HepG2 (cell line): Measurements from ENCODE around the gene OR10A6. TPM values are rescaled to one million over a fixed set of nuclear protein-coding genes. Genes with fewer than 3 reads are reported as not detected.

ENCODE experiments used
- ATAC-seq: fragments of 200-7000 bp; cut with Tn5 transposase; 3 replicates; pipeline ENCODE4 v1.9.1; 2020; ENCODE audit warnings: mild to moderate bottlenecking, moderate library complexity
- BruUV-seq: library from RNA; stranded (reverse); fragments of 400-500 nt; replicated peaks from 2 replicates; lab custom pipeline; 2021; lab: Mats Ljungman, UMichigan
- CTCF ChIA-PET: fragments of 300-600 bp; formaldehyde crosslinking; extraction: SDS; loops from one replicate; lab custom pipeline; 2021; ENCODE audit warnings: low total read pairs, inconsistent platforms, low intra/inter-chr PET ratio; lab: Yijun Ruan, JAX
- POLR2A ChIA-PET: fragments of 350-600 bp; sonication (Branson Sonifier 250); formaldehyde crosslinking; loops from one replicate; lab custom pipeline; 2020; ENCODE audit warnings: antibody characterized with exemption, inconsistent platforms; lab: Yijun Ruan, JAX
- DNase-seq: peaks from one replicate; pipeline ENCODE4 v3.0.0-alpha.2; 2015; ENCODE audit warnings: low spot score
- FAIRE-seq: peaks from 3 replicates; lab custom pipeline; 2011; peaks lifted over from hg19 to GRCh38; lab: Jason Lieb, UNC
- H2AFZ ChIP-seq: one replicate; pipeline ENCODE4 v1.6.1; 2011; ENCODE audit warnings: low read length, inconsistent platforms
- H3K27ac ChIP-seq: fragments of 300-600 bp; 3 replicates; pipeline ENCODE4 v1.8.0; 2011; ENCODE audit warnings: mixed run types, mild to moderate bottlenecking, mixed read lengths, low read length, inconsistent platforms; ENCODE audit not compliant: insufficient read depth; ENCODE audit errors: extremely low read length
- H3K27me3 ChIP-seq, 2 experiments: fragments of 200-600 bp in 1 of 2; 2 replicates in 1 of 2; 3 replicates in 1 of 2; pipeline versions ENCODE4 v1.6.0 to v1.8.0; 2011; ENCODE audit warnings: low read length in 2 of 2, mild to moderate bottlenecking in 2 of 2, moderate library complexity in 2 of 2, inconsistent platforms in 1 of 2; ENCODE audit not compliant: insufficient read depth in 2 of 2, control insufficient read depth in 1 of 2
- H3K36me3 ChIP-seq, 2 experiments: fragments of 200-600 bp in 1 of 2; replicated peaks in 1 of 2; 2 replicates in 1 of 2; 3 replicates in 1 of 2; pipeline versions ENCODE4 v1.5.1 to v1.8.0; 2011; ENCODE audit warnings: low read length in 2 of 2, inconsistent platforms in 1 of 2; ENCODE audit not compliant: insufficient read depth in 2 of 2, control insufficient read depth in 1 of 2
- H3K4me1 ChIP-seq: 2 replicates; pipeline ENCODE4 v1.5.1; 2012; ENCODE audit warnings: low read length, inconsistent platforms; ENCODE audit not compliant: insufficient read depth
- H3K4me2 ChIP-seq: 2 replicates; pipeline ENCODE4 v1.6.0; 2011; ENCODE audit warnings: low read depth, low read length, inconsistent platforms
- H3K4me3 ChIP-seq, 3 experiments: fragments of 200-600 bp in 1 of 3; sonication (generic), shearing (Covaris generic) in 1 of 3; replicated peaks in 1 of 3; 2 replicates each; pipeline ENCODE4 v1.5.1; 2011 to 2016; ENCODE audit warnings: low read length in 3 of 3, inconsistent platforms in 2 of 3, low read depth in 2 of 3, mild to moderate bottlenecking in 2 of 3, control low read depth in 1 of 3, mixed read lengths in 1 of 3; ENCODE audit not compliant: insufficient read depth in 1 of 3
- H3K79me2 ChIP-seq: one replicate; pipeline ENCODE4 v1.6.1; 2011; ENCODE audit warnings: low read length, inconsistent platforms; ENCODE audit not compliant: insufficient read depth
- H3K9ac ChIP-seq: 2 replicates; pipeline ENCODE4 v1.6.0; 2011; ENCODE audit warnings: mild to moderate bottlenecking, low read depth, low read length, inconsistent platforms; ENCODE audit not compliant: insufficient read depth
- H3K9me3 ChIP-seq: 2 replicates; pipeline ENCODE4 v1.5.1; 2012; ENCODE audit warnings: mild to moderate bottlenecking, low read length
- H4K20me1 ChIP-seq: 2 replicates; pipeline ENCODE4 v1.6.0; 2011; ENCODE audit warnings: inconsistent platforms, mild to moderate bottlenecking, low read length, moderate library complexity; ENCODE audit not compliant: insufficient read depth
- BCL6 ChIP-seq: IDR thresholded peaks from 2 replicates; pipeline ENCODE4 v1.6.1; 2016; ENCODE audit warnings: missing genetic modification reagents, missing compliant biosample characterization
- EED ChIP-seq: sonication (generic); formaldehyde crosslinking; IDR thresholded peaks from 2 replicates; pipeline ENCODE4 v1.5.0; 2020; ENCODE audit warnings: mild to moderate bottlenecking, missing genetic modification reagents
- GZF1 ChIP-seq: sonication (generic); formaldehyde crosslinking; IDR thresholded peaks from 2 replicates; pipeline ENCODE4 v1.5.1; 2020; ENCODE audit warnings: mild to moderate bottlenecking, missing genetic modification reagents
- LCORL ChIP-seq, 2 experiments: fragments of 450-650 bp in 1 of 2; sonication (generic) in 1 of 2; formaldehyde crosslinking in 1 of 2; IDR thresholded peaks; 2 replicates each; pipeline versions ENCODE4 v1.5.0 to v1.6.1; 2017 to 2020; ENCODE audit warnings: antibody characterized with exemption in 1 of 2, missing genetic modification reagents in 1 of 2
- MTA1 ChIP-seq: sonication (generic); formaldehyde crosslinking; IDR thresholded peaks from 2 replicates; pipeline ENCODE4 v1.4.0; 2020; ENCODE audit warnings: missing genetic modification reagents, mild to moderate bottlenecking, borderline replicate concordance
- NR2F6 ChIP-seq, 2 experiments: IDR thresholded peaks; 2 replicates each; pipeline ENCODE4 v1.6.1; 2016; ENCODE audit warnings: antibody characterized with exemption in 1 of 2, mild to moderate bottlenecking in 1 of 2
- SIN3B ChIP-seq: fragments of 150-350 bp; IDR thresholded peaks from 2 replicates; pipeline ENCODE4 v1.6.1; 2014; ENCODE audit warnings: low read length
- TARDBP ChIP-seq: sonication (generic); formaldehyde crosslinking; IDR thresholded peaks from 2 replicates; pipeline ENCODE4 v1.8.0; 2022; ENCODE audit warnings: mild to moderate bottlenecking, missing genetic modification reagents
- TSC22D2 ChIP-seq: sonication (generic); formaldehyde crosslinking; IDR thresholded peaks from 2 replicates; pipeline ENCODE4 v1.5.1; 2020; ENCODE audit warnings: missing genetic modification reagents, mild to moderate bottlenecking, borderline replicate concordance
- ZBTB8A ChIP-seq: sonication (generic); formaldehyde crosslinking; IDR thresholded peaks from 2 replicates; pipeline ENCODE4 v1.4.0; 2020; ENCODE audit warnings: mild to moderate bottlenecking, low read depth, missing genetic modification reagents, borderline replicate concordance
- ZFP62 ChIP-seq: sonication (generic); formaldehyde crosslinking; IDR thresholded peaks from 2 replicates; pipeline ENCODE4 v1.4.0; 2020; ENCODE audit warnings: missing genetic modification reagents
- ZNF430 ChIP-seq: sonication (generic); formaldehyde crosslinking; IDR thresholded peaks from 2 replicates; pipeline ENCODE4 v1.9.0; 2021; ENCODE audit warnings: mild to moderate bottlenecking, missing genetic modification reagents
- ZNF652 ChIP-seq: IDR thresholded peaks from 2 replicates; pipeline ENCODE4 v1.6.1; 2016; ENCODE audit warnings: low read depth, borderline replicate concordance
- ZNF747 ChIP-seq: sonication (generic); formaldehyde crosslinking; IDR thresholded peaks from 2 replicates; pipeline ENCODE4 v1.8.1; 2023; ENCODE audit warnings: missing genetic modification reagents, mild to moderate bottlenecking, borderline replicate concordance
- ZNF792 ChIP-seq: IDR thresholded peaks from 2 replicates; pipeline ENCODE4 v1.6.1; 2016
- WGBS: methylation state at CpG from one replicate; pipeline ENCODE4 v1.1.6; 2017; ENCODE audit warnings: low lambda C conversion rate; 5-methylcytosine and 5-hydroxymethylcytosine counted together
- in situ Hi-C: cut with HindIII; loops from 2 replicates; pipeline ENCODE4 v1.10.0; 2017; ENCODE audit warnings: low pct_unique_long_range_greater_than_20kb; ENCODE audit not compliant: extremely low pct_ligation_motif_present
- intact Hi-C: fragments of 100-400 bp; cut with micrococcal nuclease; formaldehyde crosslinking; loops from one replicate; pipeline ENCODE4 v1.10.0; 2022; ENCODE audit not compliant: unreplicated experiment
- polyA plus RNA-seq, 8 experiments: library from polyadenylated mRNA; depleted of rRNA in 3 of 8; stranded (reverse) in 7 of 8; unstranded in 1 of 8; fragments of >200 nt; fragmentation: Illumina TruSeq in 4 of 8; extraction: Trizol in 4 of 8; gene quantifications; 2 replicates each; pipeline versions ENCODE4 v1.2.1 to v1.2.3, GENCODE V29; 2011 to 2016; ENCODE audit warnings: low read depth in 4 of 8, missing spikeins in 1 of 8, mixed read lengths in 1 of 8; ENCODE audit not compliant: insufficient read depth in 1 of 8
- total RNA-seq, 5 experiments: library from RNA; depleted of rRNA; stranded (reverse); fragments of >200 nt; fragmentation: Illumina TruSeq; extraction: Trizol; gene quantifications; 2 replicates each; pipeline ENCODE4 v1.2.3, GENCODE V29; 2016; ENCODE audit warnings: low read depth in 1 of 5
- TF ChIP-seq, protein P1 (sequence below): sonication (generic); formaldehyde crosslinking; IDR thresholded peaks from 2 replicates; pipeline ENCODE4 v1.4.0; 2020; ENCODE audit warnings: missing genetic modification reagents

The OR10A6 gene
- total and polyA plus RNA-seq, 2 of the 13 experiments (the other 11 are each of a cell fraction or from before 2014, with no cell fraction given): not detected

DNA sequence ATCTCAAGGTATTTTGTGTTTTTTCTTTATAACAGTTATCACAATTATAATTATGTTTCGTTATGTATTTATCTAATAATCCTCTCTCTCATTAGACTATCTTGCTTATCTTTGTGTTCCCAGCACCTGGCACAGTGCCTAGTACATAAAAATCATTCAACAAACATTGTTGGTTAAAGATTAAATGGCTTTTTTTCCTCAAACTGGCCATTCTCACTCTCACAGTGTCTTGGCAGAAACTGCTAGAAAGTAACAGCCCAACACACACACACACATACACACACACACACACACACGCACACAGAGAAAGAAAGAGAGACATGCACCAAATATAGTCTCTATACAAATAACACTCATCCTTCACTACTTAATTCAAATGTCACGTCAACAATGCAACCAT is 36.8 kb downstream of the OR10A6 start:
- no peak overlapping the region for H2AFZ ChIP-seq
- H3K4me2 ChIP-seq: no peak overlapping the region
- no peaks in the 10 kb centered on the region for H3K79me2 ChIP-seq
- no peaks in the 10 kb centered on the region for H3K9me3 ChIP-seq
- ChIA-PET POLR2A (no interaction called here), CTCF (interaction anchor here (2.9 kb wide), 1 partner anchor 93 kb away, joined by 31 read pairs; the partner anchor contains the start of gene EIF3F)
- no peak for TF ChIP-seq EED
- FAIRE-seq: no peak
- H3K4me3 ChIP-seq: no peak overlapping the region
- H3K4me1 ChIP-seq: peaks cover 9% of the 10 kb centered on the region; the same call in 1 of the 2 replicates
- H3K36me3 ChIP-seq: no peaks in the 10 kb centered on the region
- 25% methylated on average over 3 of the region's 3 CpGs for WGBS
- H3K27ac ChIP-seq: no peak overlapping the region
- in situ Hi-C loops: loop anchor here (5.0 kb wide), 1 partner anchor 93 kb away; the partner anchor contains the start of gene EIF3F
- no peak for ATAC-seq
- H3K9ac ChIP-seq: no peak overlapping the region
- peaks cover 0 to 2% of the 10 kb centered on the region in 2 experiments; a peak in 1 of 5 replicates for H3K27me3 ChIP-seq
- H4K20me1 ChIP-seq: no peaks in the 10 kb centered on the region
- intact Hi-C loops: loop anchor here (10.0 kb wide), 1 partner anchor 201 kb away; no protein-coding TSS in a partner anchor
- no peak for DNase-seq
- BruUV-seq: no TSS peak

- in situ Hi-C loops: loop anchor here (5.0 kb wide), 1 partner anchor 94 kb away; the partner anchor contains the start of gene EIF3F
- peaks cover 0 to 2% of the 10 kb centered on the region in 2 experiments; a peak in 1 of 5 replicates for H3K27me3 ChIP-seq
- H3K4me1 ChIP-seq: peaks cover 9% of the 10 kb centered on the region; the same call in 1 of the 2 replicates
- ChIA-PET POLR2A (interaction anchor here (1.5 kb wide), 1 partner anchor 93 kb away, joined by 6 read pairs; the partner anchor contains the start of gene EIF3F), CTCF (interaction anchor here (2.9 kb wide), 1 partner anchor 93 kb away, joined by 31 read pairs; the partner anchor contains the start of gene EIF3F)
- peak overlapping the region; percentile 2; the same call in 1 of the 2 replicates for H3K4me2 ChIP-seq
- DNase-seq: no peak
- intact Hi-C loops: loop anchor here (10.0 kb wide), 1 partner anchor 201 kb away; no protein-coding TSS in a partner anchor
- no peak overlapping the region for H3K9ac ChIP-seq
- BruUV-seq: no TSS peak
- H3K4me3 ChIP-seq: no peak overlapping the region
- no peak overlapping the region for H3K27ac ChIP-seq
- ATAC-seq: no peak
- H3K79me2 ChIP-seq: no peaks in the 10 kb centered on the region
- no peak overlapping the region for H2AFZ ChIP-seq
- no peaks in the 10 kb centered on the region for H4K20me1 ChIP-seq
- WGBS: 2% methylated on average over 2 of the region's 2 CpGs
- no peaks in the 10 kb centered on the region for H3K9me3 ChIP-seq
- no peaks in the 10 kb centered on the region for H3K36me3 ChIP-seq
- FAIRE-seq: no peak
- TF ChIP-seq ZNF792 (CRISPR knock-in tag) (no peak), ZFP62 (no peak), ZNF652 (CRISPR knock-in tag) (no peak), NR2F6 (IDR thresholded peaks at IDR 0.05) (no peak), NR2F6 (CRISPR knock-in tag; IDR thresholded peaks at IDR 0.05) (no peak), TARDBP (CRISPR knock-in tag) (no peak), ZBTB8A (CRISPR knock-in tag) (no peak), BCL6 (CRISPR knock-in tag) (no peak), GZF1 (CRISPR knock-in tag) (no peak), ZNF747 (CRISPR knock-in tag) (no peak), TSC22D2 (no peak), SIN3B (no peak), ZNF430 (CRISPR knock-in tag) (no peak), MTA1 (no peak), LCORL (IDR thresholded peaks at IDR 0.05) (no peak), LCORL (CRISPR knock-in tag; IDR thresholded peaks at IDR 0.05) (no peak)
- TF ChIP-seq, protein P1, sequence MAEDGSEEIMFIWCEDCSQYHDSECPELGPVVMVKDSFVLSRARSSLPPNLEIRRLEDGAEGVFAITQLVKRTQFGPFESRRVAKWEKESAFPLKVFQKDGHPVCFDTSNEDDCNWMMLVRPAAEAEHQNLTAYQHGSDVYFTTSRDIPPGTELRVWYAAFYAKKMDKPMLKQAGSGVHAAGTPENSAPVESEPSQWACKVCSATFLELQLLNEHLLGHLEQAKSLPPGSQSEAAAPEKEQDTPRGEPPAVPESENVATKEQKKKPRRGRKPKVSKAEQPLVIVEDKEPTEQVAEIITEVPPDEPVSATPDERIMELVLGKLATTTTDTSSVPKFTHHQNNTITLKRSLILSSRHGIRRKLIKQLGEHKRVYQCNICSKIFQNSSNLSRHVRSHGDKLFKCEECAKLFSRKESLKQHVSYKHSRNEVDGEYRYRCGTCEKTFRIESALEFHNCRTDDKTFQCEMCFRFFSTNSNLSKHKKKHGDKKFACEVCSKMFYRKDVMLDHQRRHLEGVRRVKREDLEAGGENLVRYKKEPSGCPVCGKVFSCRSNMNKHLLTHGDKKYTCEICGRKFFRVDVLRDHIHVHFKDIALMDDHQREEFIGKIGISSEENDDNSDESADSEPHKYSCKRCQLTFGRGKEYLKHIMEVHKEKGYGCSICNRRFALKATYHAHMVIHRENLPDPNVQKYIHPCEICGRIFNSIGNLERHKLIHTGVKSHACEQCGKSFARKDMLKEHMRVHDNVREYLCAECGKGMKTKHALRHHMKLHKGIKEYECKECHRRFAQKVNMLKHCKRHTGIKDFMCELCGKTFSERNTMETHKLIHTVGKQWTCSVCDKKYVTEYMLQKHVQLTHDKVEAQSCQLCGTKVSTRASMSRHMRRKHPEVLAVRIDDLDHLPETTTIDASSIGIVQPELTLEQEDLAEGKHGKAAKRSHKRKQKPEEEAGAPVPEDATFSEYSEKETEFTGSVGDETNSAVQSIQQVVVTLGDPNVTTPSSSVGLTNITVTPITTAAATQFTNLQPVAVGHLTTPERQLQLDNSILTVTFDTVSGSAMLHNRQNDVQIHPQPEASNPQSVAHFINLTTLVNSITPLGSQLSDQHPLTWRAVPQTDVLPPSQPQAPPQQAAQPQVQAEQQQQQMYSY (CRISPR knock-in tag): no peak
These were observed 37.3 kb downstream of the OR10A6 start for GRCh38 chr11:7893796-7894195.
